H1 (cell line): ENCODE results near the gene MT2A. TPM values are rescaled to one million over a fixed set of nuclear protein-coding genes. Genes with fewer than 3 reads are reported as not detected.

Experiments used
- CBX8 ChIP-seq: fragments of 300-800, 300-1000 bp; sonication (generic); IDR thresholded peaks from 2 replicates; pipeline ENCODE4 v1.7.1; 2016; ENCODE audit warnings: low read depth, low read length, borderline replicate concordance
- CEBPB ChIP-seq: IDR thresholded peaks from 2 replicates; pipeline ENCODE4 v1.6.1; 2012; ENCODE audit warnings: low read depth, low read length
- CREB1 ChIP-seq: IDR thresholded peaks from 2 replicates; pipeline ENCODE4 v1.6.1; 2012; ENCODE audit warnings: inconsistent platforms
- JUN ChIP-seq: IDR thresholded peaks from 2 replicates; pipeline ENCODE4 v1.6.1; 2011; ENCODE audit warnings: low read depth, mild to moderate bottlenecking, improper control_type of control experiment, low read length
- KDM5A ChIP-seq: fragments of 200-600 bp; IDR thresholded peaks from 2 replicates; pipeline ENCODE4 v1.7.1; 2012; ENCODE audit warnings: mild to moderate bottlenecking, low read length, inconsistent platforms, mixed read lengths
- MAFK ChIP-seq: IDR thresholded peaks from 2 replicates; pipeline ENCODE4 v1.6.1; 2012; ENCODE audit warnings: low read depth, mild to moderate bottlenecking, improper control_type of control experiment, low read length
- TEAD4 ChIP-seq: IDR thresholded peaks from 2 replicates; pipeline ENCODE4 v1.6.1; 2012; ENCODE audit warnings: low read depth, low read length, inconsistent platforms, mixed read lengths
- polyA plus RNA-seq, 7 experiments: library from polyadenylated mRNA; depleted of rRNA in 3 of 7; stranded (reverse) in 5 of 7; unstranded in 2 of 7; fragments of >200 nt in 5 of 7; fragments of 200-250 nt in 2 of 7; gene quantifications; 1 replicate in 5 of 7; 2 replicates in 1 of 7; 4 replicates in 1 of 7; pipeline versions ENCODE4 v1.2.1 to v1.2.3, GENCODE V29; 2011 to 2013; ENCODE audit warnings: missing spikeins in 2 of 7, mixed read lengths in 2 of 7
- total RNA-seq: library from RNA; stranded (reverse); fragmentation: NEBNext Ultra II Directional; extraction: Animal tissue kit (Norgen Biotek cat#: 25700); gene quantifications from 2 replicates; pipeline ENCODE4 v1.2.1, GENCODE V29; 2021
- TF ChIP-seq, protein P1 (sequence below): fragments of 300-600 bp; sonication (generic); IDR thresholded peaks from 2 replicates; pipeline ENCODE4 v1.7.1; 2012; ENCODE audit warnings: low read length, moderate library complexity, mild to moderate bottlenecking, inconsistent platforms; ENCODE audit not compliant: insufficient replicate concordance

Gene MT2A
- total and polyA plus RNA-seq, 2 of the 8 experiments (the other 6 are each of a cell fraction or from before 2014, with no cell fraction given) = 9.5 to 30.1 TPM

- TF ChIP-seq, protein P1, sequence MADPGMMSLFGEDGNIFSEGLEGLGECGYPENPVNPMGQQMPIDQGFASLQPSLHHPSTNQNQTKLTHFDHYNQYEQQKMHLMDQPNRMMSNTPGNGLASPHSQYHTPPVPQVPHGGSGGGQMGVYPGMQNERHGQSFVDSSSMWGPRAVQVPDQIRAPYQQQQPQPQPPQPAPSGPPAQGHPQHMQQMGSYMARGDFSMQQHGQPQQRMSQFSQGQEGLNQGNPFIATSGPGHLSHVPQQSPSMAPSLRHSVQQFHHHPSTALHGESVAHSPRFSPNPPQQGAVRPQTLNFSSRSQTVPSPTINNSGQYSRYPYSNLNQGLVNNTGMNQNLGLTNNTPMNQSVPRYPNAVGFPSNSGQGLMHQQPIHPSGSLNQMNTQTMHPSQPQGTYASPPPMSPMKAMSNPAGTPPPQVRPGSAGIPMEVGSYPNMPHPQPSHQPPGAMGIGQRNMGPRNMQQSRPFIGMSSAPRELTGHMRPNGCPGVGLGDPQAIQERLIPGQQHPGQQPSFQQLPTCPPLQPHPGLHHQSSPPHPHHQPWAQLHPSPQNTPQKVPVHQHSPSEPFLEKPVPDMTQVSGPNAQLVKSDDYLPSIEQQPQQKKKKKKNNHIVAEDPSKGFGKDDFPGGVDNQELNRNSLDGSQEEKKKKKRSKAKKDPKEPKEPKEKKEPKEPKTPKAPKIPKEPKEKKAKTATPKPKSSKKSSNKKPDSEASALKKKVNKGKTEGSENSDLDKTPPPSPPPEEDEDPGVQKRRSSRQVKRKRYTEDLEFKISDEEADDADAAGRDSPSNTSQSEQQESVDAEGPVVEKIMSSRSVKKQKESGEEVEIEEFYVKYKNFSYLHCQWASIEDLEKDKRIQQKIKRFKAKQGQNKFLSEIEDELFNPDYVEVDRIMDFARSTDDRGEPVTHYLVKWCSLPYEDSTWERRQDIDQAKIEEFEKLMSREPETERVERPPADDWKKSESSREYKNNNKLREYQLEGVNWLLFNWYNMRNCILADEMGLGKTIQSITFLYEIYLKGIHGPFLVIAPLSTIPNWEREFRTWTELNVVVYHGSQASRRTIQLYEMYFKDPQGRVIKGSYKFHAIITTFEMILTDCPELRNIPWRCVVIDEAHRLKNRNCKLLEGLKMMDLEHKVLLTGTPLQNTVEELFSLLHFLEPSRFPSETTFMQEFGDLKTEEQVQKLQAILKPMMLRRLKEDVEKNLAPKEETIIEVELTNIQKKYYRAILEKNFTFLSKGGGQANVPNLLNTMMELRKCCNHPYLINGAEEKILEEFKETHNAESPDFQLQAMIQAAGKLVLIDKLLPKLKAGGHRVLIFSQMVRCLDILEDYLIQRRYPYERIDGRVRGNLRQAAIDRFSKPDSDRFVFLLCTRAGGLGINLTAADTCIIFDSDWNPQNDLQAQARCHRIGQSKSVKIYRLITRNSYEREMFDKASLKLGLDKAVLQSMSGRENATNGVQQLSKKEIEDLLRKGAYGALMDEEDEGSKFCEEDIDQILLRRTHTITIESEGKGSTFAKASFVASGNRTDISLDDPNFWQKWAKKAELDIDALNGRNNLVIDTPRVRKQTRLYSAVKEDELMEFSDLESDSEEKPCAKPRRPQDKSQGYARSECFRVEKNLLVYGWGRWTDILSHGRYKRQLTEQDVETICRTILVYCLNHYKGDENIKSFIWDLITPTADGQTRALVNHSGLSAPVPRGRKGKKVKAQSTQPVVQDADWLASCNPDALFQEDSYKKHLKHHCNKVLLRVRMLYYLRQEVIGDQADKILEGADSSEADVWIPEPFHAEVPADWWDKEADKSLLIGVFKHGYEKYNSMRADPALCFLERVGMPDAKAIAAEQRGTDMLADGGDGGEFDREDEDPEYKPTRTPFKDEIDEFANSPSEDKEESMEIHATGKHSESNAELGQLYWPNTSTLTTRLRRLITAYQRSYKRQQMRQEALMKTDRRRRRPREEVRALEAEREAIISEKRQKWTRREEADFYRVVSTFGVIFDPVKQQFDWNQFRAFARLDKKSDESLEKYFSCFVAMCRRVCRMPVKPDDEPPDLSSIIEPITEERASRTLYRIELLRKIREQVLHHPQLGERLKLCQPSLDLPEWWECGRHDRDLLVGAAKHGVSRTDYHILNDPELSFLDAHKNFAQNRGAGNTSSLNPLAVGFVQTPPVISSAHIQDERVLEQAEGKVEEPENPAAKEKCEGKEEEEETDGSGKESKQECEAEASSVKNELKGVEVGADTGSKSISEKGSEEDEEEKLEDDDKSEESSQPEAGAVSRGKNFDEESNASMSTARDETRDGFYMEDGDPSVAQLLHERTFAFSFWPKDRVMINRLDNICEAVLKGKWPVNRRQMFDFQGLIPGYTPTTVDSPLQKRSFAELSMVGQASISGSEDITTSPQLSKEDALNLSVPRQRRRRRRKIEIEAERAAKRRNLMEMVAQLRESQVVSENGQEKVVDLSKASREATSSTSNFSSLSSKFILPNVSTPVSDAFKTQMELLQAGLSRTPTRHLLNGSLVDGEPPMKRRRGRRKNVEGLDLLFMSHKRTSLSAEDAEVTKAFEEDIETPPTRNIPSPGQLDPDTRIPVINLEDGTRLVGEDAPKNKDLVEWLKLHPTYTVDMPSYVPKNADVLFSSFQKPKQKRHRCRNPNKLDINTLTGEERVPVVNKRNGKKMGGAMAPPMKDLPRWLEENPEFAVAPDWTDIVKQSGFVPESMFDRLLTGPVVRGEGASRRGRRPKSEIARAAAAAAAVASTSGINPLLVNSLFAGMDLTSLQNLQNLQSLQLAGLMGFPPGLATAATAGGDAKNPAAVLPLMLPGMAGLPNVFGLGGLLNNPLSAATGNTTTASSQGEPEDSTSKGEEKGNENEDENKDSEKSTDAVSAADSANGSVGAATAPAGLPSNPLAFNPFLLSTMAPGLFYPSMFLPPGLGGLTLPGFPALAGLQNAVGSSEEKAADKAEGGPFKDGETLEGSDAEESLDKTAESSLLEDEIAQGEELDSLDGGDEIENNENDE = no peak
- TF ChIP-seq CEBPB (no peak), MAFK (no peak), CBX8 (no peak), TEAD4 (no peak), CREB1 (no peak), KDM5A (no peak), JUN (no peak)
Observed at GRCh38 chr16:56614549-56614991, 6.2 kb downstream of the MT2A start (continued).
